Osteoblast (primary cell): ENCODE data around the gene OTOGL. TPM values are rescaled to one million over a fixed set of nuclear protein-coding genes. Genes with fewer than 3 reads are reported as not detected.

ENCODE experiments used
- DNase-seq: peaks from one replicate; pipeline ENCODE4 v3.0.0; 2011; ENCODE audit warnings: low spot score, mixed read lengths; ENCODE audit not compliant: insufficient read length; ENCODE audit errors: missing footprints
- H2AFZ ChIP-seq: 2 replicates; pipeline ENCODE4 v1.6.0; 2011; ENCODE audit warnings: mild to moderate bottlenecking, low read length
- H3K27ac ChIP-seq: 2 replicates; pipeline ENCODE4 v1.5.1; 2011; ENCODE audit warnings: mild to moderate bottlenecking, low read depth, low read length, moderate library complexity
- H3K27me3 ChIP-seq: 2 replicates; pipeline ENCODE4 v1.6.0; 2012; ENCODE audit warnings: mild to moderate bottlenecking, control low read depth, inconsistent platforms, low read length, moderate library complexity; ENCODE audit not compliant: insufficient read depth
- H3K36me3 ChIP-seq: 2 replicates; pipeline ENCODE4 v1.5.1; 2011; ENCODE audit warnings: mild to moderate bottlenecking, low read length, control low read depth, moderate library complexity; ENCODE audit not compliant: insufficient read depth
- H3K4me1 ChIP-seq: 2 replicates; pipeline ENCODE4 v1.5.1; 2011; ENCODE audit warnings: mild to moderate bottlenecking, low read length, control low read depth, moderate library complexity; ENCODE audit not compliant: insufficient read depth
- H3K4me2 ChIP-seq: 2 replicates; pipeline ENCODE4 v1.6.0; 2011; ENCODE audit warnings: mild to moderate bottlenecking, low read length; ENCODE audit not compliant: insufficient read depth
- H3K4me3 ChIP-seq: fragments of 200-600 bp; sonication (generic); 3 replicates; pipeline ENCODE4 v1.5.1; 2012; ENCODE audit warnings: mild to moderate bottlenecking, low read length, inconsistent platforms; ENCODE audit not compliant: insufficient read depth
- H3K79me2 ChIP-seq: 2 replicates; pipeline ENCODE4 v1.6.0; 2012; ENCODE audit warnings: mild to moderate bottlenecking, low read length, control low read depth, inconsistent platforms; ENCODE audit not compliant: insufficient read depth
- H3K9me3 ChIP-seq: 2 replicates; pipeline ENCODE4 v1.5.1; 2011; ENCODE audit warnings: low read depth, low read length, control low read depth
- H4K20me1 ChIP-seq: 2 replicates; pipeline ENCODE4 v1.6.0; 2012; ENCODE audit warnings: mild to moderate bottlenecking, low read length, control low read depth; ENCODE audit not compliant: insufficient read depth
- total RNA-seq: library from RNA; depleted of rRNA; stranded (reverse); fragments of >200 nt; gene quantifications from 2 replicates; pipeline ENCODE4 v1.2.3, GENCODE V29; 2012
- TF ChIP-seq, protein P1 (sequence below): IDR thresholded peaks from 2 replicates; pipeline ENCODE4 v1.5.1; 2011; ENCODE audit warnings: mild to moderate bottlenecking, low read depth, low read length, moderate library complexity; ENCODE audit errors: extremely low read depth

OTOGL gene
- total RNA-seq, 1 donor = 0.36 TPM

DNA sequence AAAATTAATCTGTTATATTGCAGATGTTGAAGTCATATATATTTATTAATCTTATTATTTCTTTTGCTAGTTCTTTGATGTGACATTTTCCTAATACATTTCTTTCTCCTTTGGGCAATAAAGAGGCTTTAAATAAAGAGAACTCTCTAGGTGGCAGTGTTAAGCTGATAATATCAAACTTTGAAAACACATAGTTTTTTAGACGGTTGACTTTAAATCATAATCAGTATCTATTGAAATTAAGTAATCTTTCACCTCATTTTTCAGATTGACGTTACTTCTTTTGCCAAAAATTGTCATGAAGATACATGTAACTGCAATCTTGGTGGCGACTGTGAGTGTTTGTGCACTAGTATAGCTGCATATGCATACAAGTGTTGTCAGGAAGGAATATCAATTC lies 213.9 kb downstream of the OTOGL start:
- H3K4me3 ChIP-seq = peak overlapping the region; percentile 35
- peak; percentile 75 for DNase-seq
- no peaks in the 10 kb centered on the region for H3K36me3 ChIP-seq
- H2AFZ ChIP-seq = peak overlapping the region; percentile 78
- no peak overlapping the region for H3K27ac ChIP-seq
- peaks cover 3% of the 10 kb centered on the region for H3K4me1 ChIP-seq
- no peaks in the 10 kb centered on the region for H4K20me1 ChIP-seq
- H3K4me2 ChIP-seq = peak overlapping the region; percentile 52
- no peaks in the 10 kb centered on the region for H3K79me2 ChIP-seq
- TF ChIP-seq, protein P1, sequence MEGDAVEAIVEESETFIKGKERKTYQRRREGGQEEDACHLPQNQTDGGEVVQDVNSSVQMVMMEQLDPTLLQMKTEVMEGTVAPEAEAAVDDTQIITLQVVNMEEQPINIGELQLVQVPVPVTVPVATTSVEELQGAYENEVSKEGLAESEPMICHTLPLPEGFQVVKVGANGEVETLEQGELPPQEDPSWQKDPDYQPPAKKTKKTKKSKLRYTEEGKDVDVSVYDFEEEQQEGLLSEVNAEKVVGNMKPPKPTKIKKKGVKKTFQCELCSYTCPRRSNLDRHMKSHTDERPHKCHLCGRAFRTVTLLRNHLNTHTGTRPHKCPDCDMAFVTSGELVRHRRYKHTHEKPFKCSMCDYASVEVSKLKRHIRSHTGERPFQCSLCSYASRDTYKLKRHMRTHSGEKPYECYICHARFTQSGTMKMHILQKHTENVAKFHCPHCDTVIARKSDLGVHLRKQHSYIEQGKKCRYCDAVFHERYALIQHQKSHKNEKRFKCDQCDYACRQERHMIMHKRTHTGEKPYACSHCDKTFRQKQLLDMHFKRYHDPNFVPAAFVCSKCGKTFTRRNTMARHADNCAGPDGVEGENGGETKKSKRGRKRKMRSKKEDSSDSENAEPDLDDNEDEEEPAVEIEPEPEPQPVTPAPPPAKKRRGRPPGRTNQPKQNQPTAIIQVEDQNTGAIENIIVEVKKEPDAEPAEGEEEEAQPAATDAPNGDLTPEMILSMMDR = peak; percentile 41
- H3K27me3 ChIP-seq = no peaks in the 10 kb centered on the region
- H3K9me3 ChIP-seq = no peaks in the 10 kb centered on the region

GRCh38 chr12:80314741-80315140 lies 215.4 kb downstream of the OTOGL start:
- H3K4me1 ChIP-seq = peaks cover 3% of the 10 kb centered on the region
- no peaks in the 10 kb centered on the region for H3K9me3 ChIP-seq
- TF ChIP-seq, protein P1 = no peak
- H3K27ac ChIP-seq = no peak overlapping the region
- H4K20me1 ChIP-seq = no peaks in the 10 kb centered on the region
- no peaks in the 10 kb centered on the region for H3K79me2 ChIP-seq
- H3K4me3 ChIP-seq = no peak overlapping the region
- peak overlapping the region; percentile 8 for H2AFZ ChIP-seq
- no peaks in the 10 kb centered on the region for H3K36me3 ChIP-seq
- no peak for DNase-seq
- no peak overlapping the region for H3K4me2 ChIP-seq
- H3K27me3 ChIP-seq = no peaks in the 10 kb centered on the region

GRCh38 chr12:80316222-80316621 lies 216.9 kb downstream of the OTOGL start:
- no peak for DNase-seq
- no peak overlapping the region for H3K4me3 ChIP-seq

GRCh38 chr12:80317307-80317706 lies 218.0 kb downstream of the OTOGL start:
- Histone ChIP-seq H3K27me3 (no peaks in the 10 kb centered on the region), H3K79me2 (no peaks in the 10 kb centered on the region), H3K36me3 (no peaks in the 10 kb centered on the region), H3K9me3 (no peaks in the 10 kb centered on the region), H3K27ac (no peak overlapping the region), H3K4me2 (no peak overlapping the region), H3K4me1 (peaks cover 6% of the 10 kb centered on the region), H2AFZ (no peak overlapping the region), H3K4me3 (no peak overlapping the region), H4K20me1 (no peaks in the 10 kb centered on the region)
- TF ChIP-seq, protein P1 = no peak
- DNase-seq = no peak

More at GRCh38 chr12:80316222-80316621, 216.9 kb downstream of the OTOGL start:
- Histone ChIP-seq H3K79me2 (no peaks in the 10 kb centered on the region), H3K4me1 (peaks cover 3% of the 10 kb centered on the region), H3K27me3 (no peaks in the 10 kb centered on the region), H4K20me1 (no peaks in the 10 kb centered on the region), H3K36me3 (no peaks in the 10 kb centered on the region), H3K9me3 (no peaks in the 10 kb centered on the region), H3K27ac (no peak overlapping the region), H2AFZ (no peak overlapping the region), H3K4me2 (no peak overlapping the region)
- TF ChIP-seq, protein P1 = no peak
